Right lobe of liver (tissue), 6 donors: ENCODE data around the gene ERBB4. TPM values are rescaled to one million over a fixed set of nuclear protein-coding genes. Genes with fewer than 3 reads are reported as not detected.
A peak's percentile ranks its signal among the peaks of the same experiment; 100 is the strongest.

Source experiments
- ATAC-seq, 4 donors: fragments of 200-7000 bp; cut with Tn5 transposase; one replicate each; pipeline ENCODE4 v1.9.1; 2020; ENCODE audit warnings: mild to moderate bottlenecking in 4 of 4, moderate library complexity in 4 of 4
- DNase-seq, 3 donors: peaks; one replicate each; pipeline ENCODE4 v3.0.0-alpha.2; 2020
- H3K27ac ChIP-seq, 3 donors: fragments of 200-600 bp; one replicate each; pipeline ENCODE4 v1.8.0; 2022
- H3K27me3 ChIP-seq, 2 donors: fragments of 200-600 bp; one replicate each; pipeline ENCODE4 v1.8.0; 2022
- H3K36me3 ChIP-seq, 4 donors: fragments of 200-600 bp; sonication (generic) in 1 of 4; one replicate each; pipeline versions ENCODE4 v1.5.1 to v1.8.0; 2017 to 2022; ENCODE audit warnings: control low read depth in 1 of 4
- H3K4me1 ChIP-seq, 4 donors: fragments of 200-600 bp; sonication (generic) in 1 of 4; one replicate each; pipeline versions ENCODE4 v1.5.1 to v1.8.0; 2017 to 2022; ENCODE audit warnings: control low read depth in 1 of 4
- H3K4me3 ChIP-seq, 3 donors: fragments of 200-600 bp; one replicate each; pipeline ENCODE4 v1.8.0; 2022
- H3K9me3 ChIP-seq, 4 donors: fragments of 200-600 bp; sonication (generic) in 1 of 4; one replicate each; pipeline versions ENCODE4 v1.5.1 to v1.8.0; 2017 to 2022; ENCODE audit warnings: control low read depth in 1 of 4
- POLR2A ChIP-seq: fragments of 450-650 bp; IDR thresholded peaks from one replicate; pipeline ENCODE4 v1.6.1; 2017; ENCODE audit warnings: antibody characterized with exemption, mild to moderate bottlenecking
- WGBS: methylation state at CpG from one replicate; pipeline ENCODE4 v1.1.6; 2018; ENCODE audit warnings: low coverage, low lambda C conversion rate; ENCODE audit not compliant: insufficient coverage; ENCODE audit errors: missing lambda C conversion rate; 5-methylcytosine and 5-hydroxymethylcytosine counted together
- intact Hi-C, 2 donors: fragments of 100-400 bp; cut with DNase I; formaldehyde crosslinking; loops; one replicate each; pipeline versions ENCODE4 v1.11.2 to v1.14.1; 2022
- total RNA-seq, 6 experiments: library from RNA; depleted of rRNA in 2 of 6; stranded (reverse); fragments of >200 nt in 2 of 6; fragmentation: NEBNext Ultra II Directional in 3 of 6; extraction: Animal tissue kit (Norgen Biotek cat#: 25700) in 3 of 6; gene quantifications; one replicate each; pipeline versions ENCODE4 v1.1.0 to v1.2.4, GENCODE V29; 2016 to 2023
- TF ChIP-seq, protein P1 (sequence below), 4 donors: fragments of 200-600 bp in 3 of 4; fragments of 450-650 bp in 1 of 4; IDR thresholded peaks; one replicate each; pipeline versions ENCODE4 v1.5.1 to v1.8.0; 2016 to 2022; ENCODE audit warnings: antibody characterized with exemption in 4 of 4, mild to moderate bottlenecking in 2 of 4
- donor health status: DM: no; HTN: yes; CAD: no.
- donor health status: DM: no; HTN: no; CAD: no.
- donor health status: DM: no; HTN: no; CAD: no.
- donor health status: DM: no; HTN: yes; CAD: no.
- donor health status: DM: no; HTN: yes; CAD: no.

Gene ERBB4
- total RNA-seq, 6 experiments from 2014 or later: 0.02 to 0.59 (median 0.08) TPM; not detected in 2

- no peak overlapping the region for H3K4me3 ChIP-seq
- no peaks in the 10 kb centered on the region for H3K9me3 ChIP-seq
- ATAC-seq: no peak
- no peak overlapping the region for H3K27ac ChIP-seq
- DNase-seq: no peak
- intact Hi-C loops: no loop called here
- TF ChIP-seq POLR2A: no peak
- TF ChIP-seq, protein P1, sequence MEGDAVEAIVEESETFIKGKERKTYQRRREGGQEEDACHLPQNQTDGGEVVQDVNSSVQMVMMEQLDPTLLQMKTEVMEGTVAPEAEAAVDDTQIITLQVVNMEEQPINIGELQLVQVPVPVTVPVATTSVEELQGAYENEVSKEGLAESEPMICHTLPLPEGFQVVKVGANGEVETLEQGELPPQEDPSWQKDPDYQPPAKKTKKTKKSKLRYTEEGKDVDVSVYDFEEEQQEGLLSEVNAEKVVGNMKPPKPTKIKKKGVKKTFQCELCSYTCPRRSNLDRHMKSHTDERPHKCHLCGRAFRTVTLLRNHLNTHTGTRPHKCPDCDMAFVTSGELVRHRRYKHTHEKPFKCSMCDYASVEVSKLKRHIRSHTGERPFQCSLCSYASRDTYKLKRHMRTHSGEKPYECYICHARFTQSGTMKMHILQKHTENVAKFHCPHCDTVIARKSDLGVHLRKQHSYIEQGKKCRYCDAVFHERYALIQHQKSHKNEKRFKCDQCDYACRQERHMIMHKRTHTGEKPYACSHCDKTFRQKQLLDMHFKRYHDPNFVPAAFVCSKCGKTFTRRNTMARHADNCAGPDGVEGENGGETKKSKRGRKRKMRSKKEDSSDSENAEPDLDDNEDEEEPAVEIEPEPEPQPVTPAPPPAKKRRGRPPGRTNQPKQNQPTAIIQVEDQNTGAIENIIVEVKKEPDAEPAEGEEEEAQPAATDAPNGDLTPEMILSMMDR (IDR thresholded peaks at IDR 0.05): no peak
- H3K27me3 ChIP-seq: no peaks in the 10 kb centered on the region
- no peaks in the 10 kb centered on the region for H3K36me3 ChIP-seq
- no peaks in the 10 kb centered on the region for H3K4me1 ChIP-seq
Observed at GRCh38 chr2:212549941-212550340, 11.3 kb upstream of the ERBB4 start.

DNA sequence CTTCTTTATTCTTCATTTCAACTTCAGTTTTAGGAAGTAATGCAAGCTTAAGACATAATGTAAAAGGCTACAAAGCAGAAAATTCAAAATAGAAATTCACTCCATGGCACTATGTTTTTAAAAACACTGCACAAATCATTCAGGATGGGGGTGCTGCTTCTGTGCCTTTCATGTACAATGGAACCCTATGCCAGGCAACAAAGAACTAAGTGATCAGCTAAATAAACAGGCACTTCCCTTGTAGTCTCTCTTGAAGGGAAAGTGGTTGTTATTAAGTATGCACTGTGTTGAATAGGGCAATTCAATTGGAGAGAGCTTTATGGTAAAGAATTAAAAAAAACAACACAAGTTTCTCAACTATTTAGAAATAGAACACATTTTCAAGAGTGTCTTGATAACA, 10.9 kb upstream of the ERBB4 start:
- H3K27ac ChIP-seq: no peak overlapping the region
- intact Hi-C loops: no loop called here

DNA sequence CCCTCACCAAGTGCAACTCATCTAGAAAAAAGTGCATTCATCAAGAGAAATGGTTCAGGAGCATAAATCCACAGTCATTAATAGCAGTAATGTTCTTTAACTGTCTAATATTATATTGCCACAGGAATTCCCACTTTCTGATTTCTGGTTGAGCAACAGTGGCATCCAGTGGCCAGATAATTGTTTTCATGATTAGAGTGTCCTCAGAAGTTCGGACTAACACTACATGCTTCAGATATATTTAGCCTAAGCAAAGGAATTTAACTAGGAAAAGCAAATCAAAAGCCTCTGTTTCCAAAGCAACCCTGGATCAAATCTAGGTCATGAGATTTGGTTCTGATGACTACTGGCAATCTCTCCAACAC, 9.8 kb upstream of the ERBB4 start:
- intact Hi-C loops: no loop called here
- no peaks in the 10 kb centered on the region for H3K27me3 ChIP-seq
- H3K36me3 ChIP-seq: no peaks in the 10 kb centered on the region
- DNase-seq: no peak
- no peaks in the 10 kb centered on the region for H3K4me1 ChIP-seq
- no peak for TF ChIP-seq POLR2A
- TF ChIP-seq, protein P1 (IDR thresholded peaks at IDR 0.05): peak; percentile 39 to 50 (median 44)
- WGBS: 13% methylated on average over 1 of the region's 1 CpG
- no peak overlapping the region for H3K27ac ChIP-seq
- peak; percentile 70 to 84 (median 78) for ATAC-seq
- H3K4me3 ChIP-seq: no peak overlapping the region
- no peaks in the 10 kb centered on the region for H3K9me3 ChIP-seq

More for the DNA sequence above, 10.9 kb upstream of the ERBB4 start:
- Histone ChIP-seq H3K4me3 (no peak overlapping the region), H3K4me1 (no peaks in the 10 kb centered on the region), H3K27me3 (no peaks in the 10 kb centered on the region), H3K36me3 (no peaks in the 10 kb centered on the region), H3K9me3 (no peaks in the 10 kb centered on the region)
- TF ChIP-seq POLR2A: no peak
- ATAC-seq (no peak), DNase-seq (no peak)

DNA sequence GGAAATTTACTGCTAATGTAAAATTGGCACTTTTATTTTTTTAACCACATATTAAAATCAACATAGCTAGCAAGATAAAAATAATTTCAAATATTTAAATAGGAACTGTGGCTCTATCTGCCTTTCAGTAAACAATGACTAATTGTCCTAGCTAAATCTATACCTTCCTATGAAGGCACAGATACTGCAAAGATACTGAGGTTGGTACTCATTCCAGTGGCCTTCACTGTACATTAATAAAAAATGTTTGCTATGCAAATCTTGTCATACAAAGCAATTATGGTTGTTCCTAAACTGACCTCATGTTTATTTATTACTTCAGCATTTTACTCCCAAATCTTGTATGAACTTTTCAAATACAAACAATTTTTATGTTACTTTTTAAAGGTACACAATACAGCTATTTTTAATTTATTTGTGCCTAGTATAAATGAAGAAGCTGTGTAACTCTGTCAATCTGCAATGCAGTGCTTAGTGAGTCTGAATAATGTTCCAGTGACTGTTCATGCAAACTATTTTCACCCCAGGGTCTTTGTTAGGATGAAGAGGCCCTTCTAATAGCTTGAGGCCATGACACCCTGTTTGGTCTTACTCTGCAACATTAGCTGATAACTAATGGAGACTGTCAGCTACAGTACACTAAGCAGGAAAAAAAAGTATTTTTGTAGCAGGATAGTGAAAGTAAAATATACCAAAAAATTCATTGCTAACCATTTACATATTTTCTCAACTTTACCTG, 9.3 kb upstream of the ERBB4 start:
- TF ChIP-seq, protein P1 (IDR thresholded peaks at IDR 0.05): no peak
- TF ChIP-seq POLR2A: no peak
- DNase-seq (no peak), ATAC-seq (no peak)
- Histone ChIP-seq H3K9me3 (no peaks in the 10 kb centered on the region), H3K4me1 (no peaks in the 10 kb centered on the region), H3K27ac (no peak overlapping the region), H3K4me3 (no peak overlapping the region), H3K36me3 (no peaks in the 10 kb centered on the region), H3K27me3 (no peaks in the 10 kb centered on the region)
- intact Hi-C loops: no loop called here

GRCh38 chr2:212546669-212547068, 8.1 kb upstream of the ERBB4 start:
- H3K4me1 ChIP-seq: no peaks in the 10 kb centered on the region
- 75% methylated on average over 1 of the region's 1 CpG for WGBS
- H3K27me3 ChIP-seq: no peaks in the 10 kb centered on the region
- TF ChIP-seq POLR2A: no peak
- TF ChIP-seq, protein P1 (IDR thresholded peaks at IDR 0.05): no peak
- H3K36me3 ChIP-seq: no peaks in the 10 kb centered on the region
- H3K9me3 ChIP-seq: no peaks in the 10 kb centered on the region
- intact Hi-C loops: no loop called here
- DNase-seq: no peak
- no peak overlapping the region for H3K4me3 ChIP-seq
- no peak overlapping the region for H3K27ac ChIP-seq
- ATAC-seq: no peak
